Renal pelvis (tissue), 4 donors: Measurements from ENCODE around the gene MARCHF10. TPM values are rescaled to one million over a fixed set of nuclear protein-coding genes. Genes with fewer than 3 reads are reported as not detected.
A peak's percentile ranks its signal among the peaks of the same experiment; 100 is the strongest.

Source experiments
- DNase-seq: peaks from one replicate; pipeline ENCODE4 v3.0.0-alpha.2; 2013
- polyA plus RNA-seq, 3 donors: library from polyadenylated mRNA; unstranded; fragments of 120-200 nt; gene quantifications; one replicate each; pipeline ENCODE4 v1.2.1, GENCODE V29; 2013; ENCODE audit not compliant: insufficient read length in 3 of 3

The MARCHF10 gene
- polyA plus RNA-seq, 3 donors, result 1.1 to 1.5 (median 1.4) TPM

GRCh38 chr17:62753562-62753961 lies 54.6 kb downstream of the MARCHF10 start:
- no peak for DNase-seq

DNA sequence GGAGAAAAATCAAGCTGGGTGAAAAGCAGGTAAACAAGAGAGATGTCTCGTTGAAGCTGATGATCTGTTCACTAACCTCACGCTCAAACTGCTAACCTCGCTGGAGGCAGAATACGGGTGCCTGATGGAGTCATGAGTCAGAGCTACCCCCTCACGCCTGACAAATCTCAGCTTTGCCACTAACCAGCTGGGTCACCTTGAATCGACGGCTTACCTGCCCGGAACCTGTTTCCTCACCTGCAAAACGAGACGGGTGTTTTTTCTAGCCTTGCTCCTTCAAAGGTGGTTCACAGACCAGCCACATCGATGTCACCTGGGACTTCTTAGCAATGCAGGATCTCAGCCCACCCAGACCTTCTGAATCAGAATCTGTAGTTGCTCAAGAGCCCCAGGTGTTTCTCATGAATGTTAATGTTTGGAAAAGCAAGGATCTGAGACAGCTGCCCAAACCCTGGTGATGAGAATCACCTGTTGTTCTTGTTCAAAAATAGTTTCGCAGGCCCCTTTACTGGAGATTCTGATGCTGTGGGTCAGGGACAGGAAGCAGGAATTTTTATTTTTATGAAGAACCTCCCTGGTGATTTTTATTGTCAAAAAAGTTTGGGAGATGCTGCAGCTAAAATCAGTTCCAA lies 56.9 kb downstream of the MARCHF10 start:
- DNase-seq, result no peak

DNA sequence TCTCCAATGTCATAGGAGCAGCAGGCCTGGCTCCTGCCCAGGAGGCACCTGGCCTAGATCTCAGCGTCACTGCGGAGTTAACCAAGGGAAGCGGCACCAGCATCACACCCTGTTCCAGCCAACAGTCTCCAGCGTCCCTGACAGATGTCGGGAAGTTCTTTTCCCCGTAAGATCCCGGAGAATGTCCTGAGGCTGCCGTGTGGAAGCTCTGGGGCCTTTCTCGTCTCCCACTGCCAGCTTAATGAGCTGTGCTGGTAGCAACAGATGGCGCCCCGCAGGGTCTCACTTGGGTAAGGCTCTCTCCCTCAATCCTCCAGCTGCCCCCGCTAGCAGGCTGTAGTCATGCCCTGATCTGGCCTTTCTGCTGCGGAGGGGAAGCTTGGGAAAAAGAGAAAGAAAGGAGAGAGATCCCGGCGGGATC lies 57.5 kb downstream of the MARCHF10 start:
- peak; percentile 48 for DNase-seq

GRCh38 chr17:62749926-62750325 lies 58.2 kb downstream of the MARCHF10 start:
- DNase-seq, result no peak

GRCh38 chr17:62746941-62747340 lies 61.2 kb downstream of the MARCHF10 start:
- DNase-seq, result no peak

DNA sequence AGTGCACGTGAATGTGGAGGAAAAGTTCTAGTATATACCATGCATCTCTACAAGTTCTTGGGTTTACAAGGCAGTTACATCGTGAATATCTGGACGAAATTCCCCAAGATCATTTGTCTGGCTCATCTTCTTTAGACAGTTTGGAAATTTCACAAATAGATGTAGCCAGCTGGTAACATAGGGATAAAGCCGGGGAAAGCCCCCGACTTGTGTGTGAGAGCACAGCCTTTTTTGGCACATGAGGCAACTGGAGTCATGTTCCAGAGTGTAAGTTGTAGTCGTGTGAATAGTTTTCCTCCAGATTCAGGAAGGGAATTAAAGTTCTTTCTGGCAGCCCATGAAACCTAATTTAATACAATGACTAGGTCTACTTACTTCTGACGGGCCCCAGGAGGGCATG lies 62.3 kb downstream of the MARCHF10 start:
- DNase-seq, result no peak

DNA sequence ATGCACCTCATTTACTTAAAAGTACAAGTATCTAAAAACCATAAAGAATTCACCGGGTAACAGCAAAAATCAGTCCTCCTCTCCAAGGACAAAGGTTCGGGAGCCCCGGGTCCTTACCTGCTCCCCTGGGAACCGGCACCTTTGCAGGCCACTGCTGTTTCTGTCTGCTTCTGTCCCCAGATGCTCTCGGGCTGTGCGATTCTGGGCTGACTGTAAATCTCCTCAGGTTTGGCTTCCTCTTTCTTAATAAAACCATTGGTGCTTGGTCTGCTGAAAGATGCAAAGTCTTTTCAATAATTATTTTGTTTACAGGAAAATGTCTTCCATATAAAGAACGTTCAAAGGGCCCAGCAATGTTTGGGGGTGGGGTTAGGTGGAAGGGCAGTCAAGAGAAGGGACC lies 63.9 kb downstream of the MARCHF10 start:
- no peak for DNase-seq

DNA sequence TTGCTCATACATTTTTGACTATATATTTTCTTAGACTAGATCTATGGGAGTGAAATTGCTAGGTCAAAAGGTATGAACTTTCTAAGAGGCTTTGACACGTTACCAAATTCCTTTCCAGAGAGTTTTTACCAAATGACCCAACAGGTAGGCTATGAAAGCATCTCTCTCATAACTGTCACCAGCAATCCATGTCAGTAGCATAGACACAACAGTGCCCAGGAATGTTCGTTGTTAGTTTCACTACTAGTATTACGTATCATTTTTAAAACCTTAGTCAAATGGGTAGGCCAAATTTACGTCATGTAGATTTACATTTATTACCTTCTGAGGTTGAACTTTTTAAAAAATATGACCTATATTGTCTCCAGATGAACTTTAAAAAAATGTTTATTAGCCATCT lies 66.8 kb downstream of the MARCHF10 start:
- DNase-seq, result no peak

DNA sequence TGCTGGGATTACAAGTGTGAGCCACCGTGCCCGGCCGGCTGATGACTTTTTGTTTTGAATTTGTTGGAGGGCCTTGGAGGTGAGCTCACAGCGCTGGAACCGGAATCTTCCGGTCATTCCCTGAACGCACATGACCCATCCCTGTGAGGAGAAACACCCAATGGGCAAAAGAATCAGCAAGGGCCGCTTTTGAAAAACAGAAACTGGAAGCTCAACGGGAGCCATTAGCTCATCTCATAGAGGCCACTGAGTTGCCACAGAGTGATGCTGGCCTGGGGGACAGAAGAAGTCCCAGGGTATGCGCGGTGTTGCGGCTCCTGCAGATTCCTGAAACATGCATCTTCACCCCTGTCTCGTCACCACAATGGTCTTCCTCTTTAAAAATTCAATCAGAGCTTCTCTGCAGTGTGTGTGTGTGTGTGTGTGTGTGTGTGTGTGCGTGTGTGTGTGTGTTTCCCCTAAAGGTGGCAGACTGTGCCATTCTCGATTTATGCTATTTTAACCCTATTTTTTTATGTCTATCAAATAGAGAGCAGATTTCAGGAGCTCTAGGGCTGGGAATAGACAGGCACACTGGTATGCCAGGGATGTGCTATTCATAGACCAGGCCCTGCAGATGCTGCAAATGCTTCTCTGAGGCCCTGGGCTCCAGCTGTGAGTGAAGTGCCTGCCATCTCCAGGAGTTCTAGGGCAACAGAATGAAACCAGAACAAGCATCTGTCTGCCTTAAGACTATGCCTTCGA lies 68.3 kb downstream of the MARCHF10 start:
- DNase-seq, result no peak

GRCh38 chr17:62738281-62738680 lies 69.8 kb downstream of the MARCHF10 start:
- DNase-seq, result no peak

- peak; percentile 56 for DNase-seq
Observed at GRCh38 chr17:62737513-62737912, 70.6 kb downstream of the MARCHF10 start.

DNA sequence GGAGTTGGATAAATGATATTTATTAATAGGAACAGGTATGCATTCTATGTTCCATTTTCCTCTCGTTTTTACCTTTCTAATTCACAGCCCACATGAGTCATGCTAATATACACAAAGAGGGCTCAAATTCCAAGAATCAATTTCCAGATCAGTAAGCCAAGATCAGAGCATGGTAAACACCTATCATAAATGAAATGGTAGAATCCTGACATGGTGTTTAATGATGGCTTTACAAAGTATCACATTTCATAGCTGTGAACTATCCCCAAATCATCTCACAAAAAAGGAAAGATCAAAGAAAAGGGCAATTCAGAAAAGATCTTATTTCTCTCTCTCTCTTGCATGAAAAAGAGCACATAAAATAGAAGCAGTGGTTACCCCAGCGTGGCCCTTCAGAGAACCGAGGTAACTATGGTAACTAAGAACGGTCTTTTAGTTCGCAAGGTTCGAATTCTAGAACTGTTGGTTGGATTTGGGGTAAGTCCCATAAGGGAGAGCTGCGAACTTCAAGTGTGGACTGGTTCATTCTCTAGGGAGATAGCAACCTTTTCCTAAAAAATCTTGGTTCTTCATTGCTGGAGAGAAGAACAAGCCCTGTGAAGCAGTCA lies 73.0 kb downstream of the MARCHF10 start:
- no peak for DNase-seq

GRCh38 chr17:62732125-62732524 lies 76.0 kb downstream of the MARCHF10 start:
- no peak for DNase-seq

DNA sequence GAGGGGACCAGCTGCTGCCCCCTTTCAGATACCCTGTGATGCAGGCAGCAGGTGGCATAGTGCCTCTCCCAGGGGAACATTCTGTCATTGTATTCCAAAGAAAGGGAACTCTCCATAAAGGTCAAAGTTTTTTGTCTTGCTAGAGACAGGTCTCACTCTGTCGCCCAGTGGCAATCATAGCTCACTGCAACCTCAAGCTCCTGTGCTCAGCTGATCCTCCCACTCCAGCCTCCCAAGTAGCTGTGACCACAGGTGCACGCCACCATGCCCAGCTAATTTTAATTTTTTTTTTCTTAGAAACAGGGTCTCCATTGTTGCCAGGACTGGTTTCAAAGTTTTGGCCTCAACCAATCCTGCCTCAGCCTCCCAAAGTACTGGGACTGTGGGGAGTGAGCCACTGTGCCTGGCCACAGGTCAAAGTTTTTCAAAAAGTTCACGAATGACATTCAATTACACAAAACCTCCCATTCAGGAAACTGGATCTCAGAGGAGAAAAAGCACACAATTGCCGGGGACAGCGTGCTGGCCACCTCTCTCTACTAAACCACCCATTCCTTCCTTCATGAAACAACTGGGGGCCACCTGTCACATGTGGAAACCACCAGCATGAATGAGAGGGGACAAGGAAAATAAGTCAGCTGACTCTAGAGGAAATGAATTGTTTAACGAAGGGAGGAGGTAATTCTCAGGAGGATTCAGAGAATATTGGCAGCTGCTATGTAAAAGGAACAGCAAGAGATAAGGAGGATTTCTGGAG lies 80.0 kb downstream of the MARCHF10 start:
- DNase-seq, result no peak

GRCh38 chr17:62725791-62726249 lies 82.3 kb downstream of the MARCHF10 start:
- DNase-seq, result no peak

DNA sequence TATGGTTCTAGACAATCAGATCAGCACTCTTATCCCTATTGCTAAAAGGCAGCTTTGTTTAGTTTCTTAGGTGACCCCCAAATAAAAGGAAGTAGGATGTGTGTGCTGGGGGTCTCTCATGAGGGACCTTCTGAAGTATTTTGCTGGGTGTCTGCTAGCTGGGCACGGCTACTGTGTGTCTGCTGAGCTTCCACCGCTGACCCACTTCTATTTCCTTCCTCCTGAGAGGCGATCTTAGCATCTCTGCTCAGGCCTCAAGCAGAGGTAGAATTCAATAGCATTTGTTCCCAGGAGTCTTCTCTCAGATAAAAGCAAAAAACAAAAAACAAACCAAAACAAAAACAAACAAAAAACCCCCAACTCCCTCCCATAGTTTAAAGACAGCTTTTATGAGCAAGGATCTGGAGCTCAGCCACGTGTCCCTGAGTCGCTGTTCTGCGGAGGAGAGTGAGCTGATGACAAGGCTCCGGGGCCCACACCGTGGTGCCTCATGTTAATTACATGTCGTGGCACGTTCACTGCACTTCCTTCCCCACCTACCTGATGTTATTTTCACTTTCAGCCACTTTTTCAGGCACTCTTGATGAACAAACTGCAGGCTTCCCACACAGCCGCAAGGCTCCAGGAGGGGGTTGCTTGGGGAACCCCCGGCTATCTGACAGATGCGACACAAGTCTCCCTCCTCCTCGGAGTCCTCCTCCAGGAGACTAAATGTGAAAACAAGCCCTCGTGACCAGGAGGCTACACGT lies 83.5 kb downstream of the MARCHF10 start:
- DNase-seq, result no peak

DNA sequence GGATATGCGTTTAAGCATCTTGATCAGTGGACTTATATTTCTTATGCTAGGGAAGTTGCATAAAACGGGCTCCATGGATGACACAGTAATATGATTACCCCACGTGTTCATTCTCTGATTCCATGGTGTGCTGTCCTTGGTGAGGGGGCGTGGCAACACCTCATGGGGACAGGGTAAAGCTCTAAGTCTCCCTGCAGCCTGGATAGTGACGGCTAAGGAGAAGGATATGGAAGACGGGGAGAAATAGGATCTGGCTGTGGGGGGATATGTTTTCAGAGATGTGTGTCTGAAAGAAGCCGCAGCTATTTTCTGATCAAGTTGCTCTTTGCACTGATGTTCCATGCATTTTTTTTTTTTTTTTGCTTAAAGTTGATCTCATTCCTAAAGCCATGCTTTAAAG lies 84.3 kb downstream of the MARCHF10 start:
- DNase-seq, result no peak

DNA sequence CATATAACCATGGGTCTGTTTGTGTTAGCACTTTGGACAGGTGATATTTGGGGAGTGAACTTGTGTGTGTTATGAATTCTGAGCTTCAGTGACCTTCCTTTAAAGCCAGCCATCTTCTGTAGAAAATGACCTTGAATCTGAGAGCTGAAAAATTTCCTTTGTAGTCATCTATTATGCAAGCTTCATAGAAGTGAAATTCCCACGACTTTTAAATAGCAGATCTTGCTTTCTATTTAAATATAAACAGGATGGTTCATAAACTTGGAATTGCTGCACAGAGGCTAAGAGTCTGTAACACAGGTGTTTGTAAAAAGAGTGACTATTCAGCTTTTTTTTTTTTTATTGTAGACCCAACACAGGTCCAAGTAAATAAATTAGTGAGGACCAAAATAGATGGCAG lies 85.5 kb downstream of the MARCHF10 start:
- DNase-seq, result no peak

- no peak for DNase-seq
Observed at GRCh38 chr17:62720126-62720850, 87.8 kb downstream of the MARCHF10 start.

- DNase-seq, result no peak
Observed at GRCh38 chr17:62719586-62719985, 88.5 kb downstream of the MARCHF10 start.

GRCh38 chr17:62718429-62718828 lies 89.7 kb downstream of the MARCHF10 start:
- no peak for DNase-seq
